Germinal center (tissue), 1 donor: ENCODE data around the gene COMMD4.

Source experiments
- DNase-seq: peaks from one replicate; pipeline ENCODE4 v3.0.0; 2012; ENCODE audit warnings: mixed read lengths, low spot score

COMMD4 gene

GRCh38 chr15:75356517-75356916 lies 20.7 kb downstream of the COMMD4 start:
- no peak for DNase-seq

GRCh38 chr15:75357976-75358673 lies 22.3 kb downstream of the COMMD4 start:
- DNase-seq: no peak

GRCh38 chr15:75358771-75359536 lies 23.1 kb downstream of the COMMD4 start:
- no peak for DNase-seq

GRCh38 chr15:75359537-75360250 lies 23.8 kb downstream of the COMMD4 start:
- no peak for DNase-seq

GRCh38 chr15:75360391-75360790 lies 24.5 kb downstream of the COMMD4 start:
- no peak for DNase-seq

- DNase-seq: no peak
Observed at GRCh38 chr15:75360856-75361255, 25.0 kb downstream of the COMMD4 start.

- DNase-seq: no peak
Observed at GRCh38 chr15:75361361-75361988, 25.6 kb downstream of the COMMD4 start.

GRCh38 chr15:75361989-75362641 lies 26.3 kb downstream of the COMMD4 start:
- no peak for DNase-seq

GRCh38 chr15:75362642-75363249 lies 26.9 kb downstream of the COMMD4 start:
- DNase-seq: no peak

- no peak for DNase-seq
Observed at GRCh38 chr15:75363786-75364185, 27.9 kb downstream of the COMMD4 start.

GRCh38 chr15:75364881-75365280 lies 29.0 kb downstream of the COMMD4 start:
- no peak for DNase-seq

- DNase-seq: no peak
Observed at GRCh38 chr15:75366163-75366562, 30.3 kb downstream of the COMMD4 start.

- no peak for DNase-seq
Observed at GRCh38 chr15:75367006-75367405, 31.1 kb downstream of the COMMD4 start.

- no peak for DNase-seq
Observed at GRCh38 chr15:75367406-75367912, 31.6 kb downstream of the COMMD4 start.

- peak; percentile 92 for DNase-seq
Observed at GRCh38 chr15:75367913-75368688, 32.2 kb downstream of the COMMD4 start, which contains the start of gene MAN2C1. Gene MAN2C1, minus strand, starts transcription at chr15:75368607. Its CDS starts 24 bp downstream, at chr15:75368583.

- peak; percentile 51 for DNase-seq
Observed at GRCh38 chr15:75368689-75369239, 32.9 kb downstream of the COMMD4 start.

- DNase-seq: no peak
Observed at GRCh38 chr15:75369897-75370581, 34.2 kb downstream of the COMMD4 start.

GRCh38 chr15:75371486-75371885 lies 35.6 kb downstream of the COMMD4 start:
- no peak for DNase-seq
